ENCODE measurements around the gene FAM50B.

GRCh38 chr6:3888153-3888957 is 39.2 kb downstream of the FAM50B start:
- no peak for TF ChIP-seq POLR2A (IDR thresholded peaks at IDR 0.05)
- no peak for TF ChIP-seq CTCF (IDR thresholded peaks at IDR 0.05 in 8 of 11, conservative IDR thresholded peaks at IDR 0.05 in 3 of 11)

Data from spleen (tissue), 7 donors.